ENCODE data around the gene MYO1B.

The MYO1B gene

GRCh38 chr2:191287820-191288219 lies 42.6 kb downstream of the MYO1B start:
- TF ChIP-seq CTCF (conservative IDR thresholded peaks at IDR 0.05; ENCODE audit: low read depth, low read length) = no peak
- no peak overlapping the region for H3K4me3 ChIP-seq (ENCODE audit: low read length)
- no peak for DNase-seq (ENCODE audit: low read depth)

DNA sequence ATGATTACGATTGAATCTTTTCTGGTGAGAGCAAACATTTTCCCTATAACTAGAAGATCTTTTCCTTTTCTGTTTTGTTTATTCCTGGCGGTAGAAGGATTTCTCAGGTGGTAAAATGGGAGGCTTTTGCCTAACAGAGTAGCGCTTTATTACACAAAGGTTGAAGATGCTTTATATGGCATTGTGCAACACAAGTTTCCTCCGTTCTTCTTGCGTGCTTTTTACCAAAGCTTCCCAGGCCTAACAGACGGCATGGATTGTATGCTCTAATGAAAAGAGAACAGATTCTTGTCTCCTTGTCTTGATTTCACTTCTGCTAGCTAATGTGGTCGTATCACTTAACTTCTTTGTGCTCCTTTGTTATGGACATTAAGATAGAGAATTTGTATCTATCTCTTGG lies 43.8 kb downstream of the MYO1B start:
- TF ChIP-seq CTCF (conservative IDR thresholded peaks at IDR 0.05; ENCODE audit: low read depth, low read length) = no peak
- no peak for DNase-seq (ENCODE audit: low read depth)
- H3K4me3 ChIP-seq (ENCODE audit: low read length) = no peak overlapping the region

DNA sequence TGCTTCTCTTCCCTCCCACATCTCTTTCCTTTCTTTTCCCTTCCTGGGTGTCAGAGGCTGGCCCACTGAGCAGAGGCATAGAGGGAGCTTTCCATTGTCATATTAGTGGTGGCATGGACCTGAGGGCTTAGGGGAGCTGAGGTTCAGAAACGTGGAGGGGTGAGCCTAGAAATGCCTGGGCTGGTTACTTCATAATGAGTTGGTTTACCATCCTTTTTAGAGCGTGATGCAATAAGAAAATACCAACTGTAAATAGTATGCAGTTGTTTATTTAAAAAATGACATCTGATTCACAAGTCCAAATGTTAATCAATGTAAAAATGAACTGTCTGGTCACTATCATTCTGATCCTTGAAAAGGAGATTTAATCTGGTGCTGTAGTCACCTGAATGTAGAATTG lies 46.3 kb downstream of the MYO1B start:
- H3K4me3 ChIP-seq (ENCODE audit: low read length) = no peak overlapping the region
- TF ChIP-seq CTCF (conservative IDR thresholded peaks at IDR 0.05; ENCODE audit: low read depth, low read length) = no peak
- DNase-seq (ENCODE audit: low read depth) = no peak

GRCh38 chr2:191292869-191293268 lies 47.7 kb downstream of the MYO1B start:
- H3K4me3 ChIP-seq (ENCODE audit: low read length) = no peak overlapping the region
- no peak for TF ChIP-seq CTCF (conservative IDR thresholded peaks at IDR 0.05; ENCODE audit: low read depth, low read length)
- no peak for DNase-seq (ENCODE audit: low read depth)

GRCh38 chr2:191295088-191295487 lies 49.9 kb downstream of the MYO1B start:
- no peak for DNase-seq (ENCODE audit: low read depth)
- H3K4me3 ChIP-seq (ENCODE audit: low read length) = no peak overlapping the region
- no peak for TF ChIP-seq CTCF (conservative IDR thresholded peaks at IDR 0.05; ENCODE audit: low read depth, low read length)

GRCh38 chr2:191296083-191297006 lies 51.1 kb downstream of the MYO1B start:
- DNase-seq (ENCODE audit: low read depth) = no peak
- no peak overlapping the region for H3K4me3 ChIP-seq (ENCODE audit: low read length)
- TF ChIP-seq CTCF (conservative IDR thresholded peaks at IDR 0.05; ENCODE audit: low read depth, low read length) = no peak

- DNase-seq (ENCODE audit: low read depth) = no peak
- TF ChIP-seq CTCF (conservative IDR thresholded peaks at IDR 0.05; ENCODE audit: low read depth, low read length) = no peak
- H3K4me3 ChIP-seq (ENCODE audit: low read length) = no peak overlapping the region
These were observed 51.8 kb downstream of the MYO1B start for GRCh38 chr2:191297033-191297432.
